OCI-LY1 (cell line): ENCODE data around the gene HIP1R.

ENCODE experiments used
- CTCF ChIP-seq: fragments of 200-600 bp; sonication (generic), shearing (Covaris generic); IDR thresholded peaks from 2 replicates; pipeline ENCODE4 v1.5.1; 2017; ENCODE audit warnings: mild to moderate bottlenecking, antibody characterized with exemption, low read length, moderate library complexity, mixed read lengths
- EZH2 ChIP-seq: fragments of 200-600 bp; sonication (generic), shearing (Covaris generic); IDR thresholded peaks from 2 replicates; pipeline ENCODE4 v1.8.0; 2017; ENCODE audit warnings: borderline replicate concordance, mixed run types, mild to moderate bottlenecking, antibody characterized with exemption, low read length, moderate library complexity, mixed read lengths

GRCh38 chr12:122896662-122897061, 61.4 kb downstream of the HIP1R start:
- TF ChIP-seq CTCF = no peak
- no peak for TF ChIP-seq EZH2
